Adrenal gland (tissue), 5 donors: ENCODE measurements around the gene CPB2.

ENCODE experiments used
- POLR2A ChIP-seq, 2 donors: fragments of 450-650 bp; IDR thresholded peaks; one replicate each; pipeline ENCODE4 v1.6.1; 2017; ENCODE audit warnings: antibody characterized with exemption in 2 of 2, mild to moderate bottlenecking in 2 of 2, moderate library complexity in 1 of 2
- TF ChIP-seq, protein P1 (sequence below), 6 experiments: fragments of 450-650 bp in 4 of 6; fragments of 200-600 bp in 2 of 6; sonication (generic) in 1 of 6; IDR thresholded peaks; 1 replicate in 5 of 6; 2 replicates in 1 of 6; pipeline versions ENCODE4 v1.5.1 to v1.8.0; 2016 to 2021; ENCODE audit warnings: antibody characterized with exemption in 6 of 6, mild to moderate bottlenecking in 2 of 6, moderate library complexity in 1 of 6
- donor health status: DM: no; HTN: no; CAD: no.

DNA sequence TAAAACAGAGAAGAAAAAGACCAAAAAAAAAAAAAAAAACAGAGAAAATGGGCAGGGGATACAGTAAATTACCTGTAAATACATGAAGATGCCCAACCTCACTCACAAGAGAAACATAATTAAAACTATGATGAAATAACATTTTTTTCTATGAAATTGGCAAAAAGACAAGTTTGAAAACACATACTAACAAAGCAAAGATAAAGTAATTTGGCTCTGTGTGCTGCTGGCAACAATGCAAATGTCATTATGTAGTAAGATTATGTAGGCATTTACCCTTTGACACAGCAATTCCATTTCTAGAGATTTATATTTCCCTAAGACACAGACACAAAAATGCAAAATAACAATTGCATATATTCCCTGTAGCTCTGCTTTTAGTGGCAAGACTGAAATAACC is 72.5 kb downstream of the CPB2 start:
- TF ChIP-seq, protein P1, sequence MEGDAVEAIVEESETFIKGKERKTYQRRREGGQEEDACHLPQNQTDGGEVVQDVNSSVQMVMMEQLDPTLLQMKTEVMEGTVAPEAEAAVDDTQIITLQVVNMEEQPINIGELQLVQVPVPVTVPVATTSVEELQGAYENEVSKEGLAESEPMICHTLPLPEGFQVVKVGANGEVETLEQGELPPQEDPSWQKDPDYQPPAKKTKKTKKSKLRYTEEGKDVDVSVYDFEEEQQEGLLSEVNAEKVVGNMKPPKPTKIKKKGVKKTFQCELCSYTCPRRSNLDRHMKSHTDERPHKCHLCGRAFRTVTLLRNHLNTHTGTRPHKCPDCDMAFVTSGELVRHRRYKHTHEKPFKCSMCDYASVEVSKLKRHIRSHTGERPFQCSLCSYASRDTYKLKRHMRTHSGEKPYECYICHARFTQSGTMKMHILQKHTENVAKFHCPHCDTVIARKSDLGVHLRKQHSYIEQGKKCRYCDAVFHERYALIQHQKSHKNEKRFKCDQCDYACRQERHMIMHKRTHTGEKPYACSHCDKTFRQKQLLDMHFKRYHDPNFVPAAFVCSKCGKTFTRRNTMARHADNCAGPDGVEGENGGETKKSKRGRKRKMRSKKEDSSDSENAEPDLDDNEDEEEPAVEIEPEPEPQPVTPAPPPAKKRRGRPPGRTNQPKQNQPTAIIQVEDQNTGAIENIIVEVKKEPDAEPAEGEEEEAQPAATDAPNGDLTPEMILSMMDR (IDR thresholded peaks at IDR 0.05): no peak
- TF ChIP-seq POLR2A (IDR thresholded peaks at IDR 0.05): no peak
